Measurements from ENCODE around the gene BTBD17. TPM values are rescaled to one million over a fixed set of nuclear protein-coding genes. Genes with fewer than 3 reads are reported as not detected.
A peak's percentile ranks its signal among the peaks of the same experiment; 100 is the strongest.

Gene BTBD17
- polyA plus RNA-seq, 1 of the 3 experiments (the other 2 are of a cell fraction), result not detected

DNA sequence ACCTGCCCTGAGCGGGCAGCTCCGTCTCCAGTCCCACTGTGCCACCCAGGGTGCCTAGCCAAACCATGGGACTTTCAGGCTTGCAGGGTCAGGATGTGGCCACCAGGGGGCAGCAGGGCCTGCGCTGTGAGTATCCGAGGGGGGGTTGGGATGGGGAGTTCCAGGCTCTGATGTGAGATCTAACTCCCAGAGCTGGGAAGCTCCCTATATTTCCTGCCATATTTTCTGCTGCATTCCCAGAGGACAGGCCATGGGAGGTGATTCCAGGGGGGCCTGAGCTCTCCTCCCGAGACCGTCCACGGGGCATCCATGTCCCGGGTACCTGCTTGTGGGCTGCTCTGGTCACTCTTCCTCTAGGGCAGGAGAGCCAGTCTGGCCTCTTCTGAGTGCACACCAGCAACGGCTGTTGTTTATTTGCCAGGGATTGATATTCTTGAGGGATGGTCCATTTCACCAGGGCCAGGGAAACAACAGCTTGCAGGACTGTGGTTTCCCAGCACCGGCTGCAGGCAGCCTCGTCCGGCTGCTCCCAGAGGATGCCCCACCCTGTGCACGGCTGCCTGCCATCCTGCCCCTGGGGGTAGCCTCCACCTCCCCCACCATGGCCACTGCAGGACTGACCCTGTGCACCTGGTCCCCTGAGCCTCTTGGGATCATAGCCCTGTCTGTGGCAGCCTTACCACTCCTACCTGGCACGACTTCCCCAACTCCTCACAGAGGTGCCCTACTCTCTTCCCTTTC, 6.8 kb upstream of the BTBD17 start:
- Histone ChIP-seq H3F3A (replicated peaks; ENCODE audit: insufficient read depth) (no peaks in the 10 kb centered on the region), H4K20me1 (ENCODE audit: insufficient read depth) (no peaks in the 10 kb centered on the region), H3K9me2 (no peaks in the 10 kb centered on the region), H3K4me3 (ENCODE audit: low read depth in 2 of 2, low read length in 1 of 2) (no peak overlapping the region; a peak in 1 of 4 replicates), H3K4me1 (ENCODE audit: control insufficient read depth in 1 of 2, insufficient read depth in 2 of 2, low read depth in 1 of 2, low read length in 1 of 2) (peaks cover 0 to 5% of the 10 kb centered on the region in 2 experiments; a peak in 1 of 4 replicates), H3K79me2 (ENCODE audit: insufficient read depth) (no peaks in the 10 kb centered on the region), H3K27me3 (ENCODE audit: insufficient read depth) (no peaks in the 10 kb centered on the region), H3K9ac (no peak overlapping the region), H3K36me3 (replicated peaks in 1 of 2; ENCODE audit: control insufficient read depth in 1 of 2, insufficient read depth in 2 of 2, low read length in 1 of 2) (no peaks in the 10 kb centered on the region), H3K9me3 (no peaks in the 10 kb centered on the region), H3K27ac (ENCODE audit: low read depth in 2 of 2, low read length in 1 of 2) (no peak overlapping the region), H2AFZ (ENCODE audit: low read depth) (no peak overlapping the region), H3K4me2 (no peak overlapping the region)
- 34% methylated on average over 11 of the region's 14 CpGs for WGBS (ENCODE audit: low lambda C conversion rate)
- DNase-seq, result peak; percentile 95
- ChIA-PET POLR2A (no interaction called here), CTCF (interaction anchor here (0.5 to 13.1 kb wide), 93 partner anchors 8 to 1166 kb away, joined by 3 to 194 read pairs (median 5); partner anchors contain the start of genes CD300LB, CD300LD and TTYH2)
- TF ChIP-seq SMC3 (IDR thresholded peaks at IDR 0.05; ENCODE audit: low read depth, low read length) (peak; percentile 69; the same call in 1 of the 2 replicates), RAD21 (IDR thresholded peaks at IDR 0.05; ENCODE audit: low read length) (peak; percentile 72), MXI1 (IDR thresholded peaks at IDR 0.05; ENCODE audit: low read depth, low read length) (no peak), EZH2phosphoT487 (IDR thresholded peaks at IDR 0.05; ENCODE audit: borderline replicate concordance, low read depth) (no peak)
- TF ChIP-seq, protein P1, sequence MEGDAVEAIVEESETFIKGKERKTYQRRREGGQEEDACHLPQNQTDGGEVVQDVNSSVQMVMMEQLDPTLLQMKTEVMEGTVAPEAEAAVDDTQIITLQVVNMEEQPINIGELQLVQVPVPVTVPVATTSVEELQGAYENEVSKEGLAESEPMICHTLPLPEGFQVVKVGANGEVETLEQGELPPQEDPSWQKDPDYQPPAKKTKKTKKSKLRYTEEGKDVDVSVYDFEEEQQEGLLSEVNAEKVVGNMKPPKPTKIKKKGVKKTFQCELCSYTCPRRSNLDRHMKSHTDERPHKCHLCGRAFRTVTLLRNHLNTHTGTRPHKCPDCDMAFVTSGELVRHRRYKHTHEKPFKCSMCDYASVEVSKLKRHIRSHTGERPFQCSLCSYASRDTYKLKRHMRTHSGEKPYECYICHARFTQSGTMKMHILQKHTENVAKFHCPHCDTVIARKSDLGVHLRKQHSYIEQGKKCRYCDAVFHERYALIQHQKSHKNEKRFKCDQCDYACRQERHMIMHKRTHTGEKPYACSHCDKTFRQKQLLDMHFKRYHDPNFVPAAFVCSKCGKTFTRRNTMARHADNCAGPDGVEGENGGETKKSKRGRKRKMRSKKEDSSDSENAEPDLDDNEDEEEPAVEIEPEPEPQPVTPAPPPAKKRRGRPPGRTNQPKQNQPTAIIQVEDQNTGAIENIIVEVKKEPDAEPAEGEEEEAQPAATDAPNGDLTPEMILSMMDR (IDR thresholded peaks at IDR 0.05), result peak; percentile 63

DNA sequence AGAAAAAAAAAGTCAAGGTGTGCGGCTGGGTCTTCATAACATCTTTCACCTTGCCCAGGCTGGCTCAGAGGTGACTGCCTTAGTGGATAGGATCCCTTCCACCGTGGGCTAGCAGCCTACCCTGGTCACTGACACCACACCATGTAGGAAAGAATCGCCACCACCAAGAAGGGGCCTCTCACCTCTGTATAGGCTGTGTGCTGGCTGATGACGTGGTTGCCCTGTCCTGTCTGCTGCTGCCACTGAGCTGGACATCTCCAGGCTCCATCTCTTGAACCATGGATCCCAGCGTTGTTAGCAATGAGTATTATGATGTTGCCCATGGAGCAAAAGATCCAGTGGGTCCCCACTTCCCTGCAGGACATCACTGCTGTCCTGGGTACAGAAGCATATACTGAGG, 5.5 kb upstream of the BTBD17 start, which contains the start of gene GPR142:
Gene GPR142 (plus strand): TSS at position 301 of the 400 bp plus-strand sequence. CDS start 2,035 bp downstream, outside the sequence.
- CTCF ChIA-PET, result interaction anchor here (0.8 to 13.1 kb wide), 49 partner anchors 7 to 370 kb away, joined by 3 to 194 read pairs (median 7); partner anchors contain the start of genes CD300LB and CD300LD
- DNase-seq, result no peak
- no peak within 1 kb of the TSS for H3K27ac ChIP-seq (ENCODE audit: low read depth in 2 of 2, low read length in 1 of 2)
- H3K36me3 ChIP-seq (replicated peaks in 1 of 2; ENCODE audit: control insufficient read depth in 1 of 2, insufficient read depth in 2 of 2, low read length in 1 of 2), result no peaks in the 10 kb centered on the region
- POLR2A ChIA-PET, result no interaction called here
- no peak within 1 kb of the TSS; a peak in 1 of 4 replicates for H3K4me3 ChIP-seq (ENCODE audit: low read depth in 2 of 2, low read length in 1 of 2)
- WGBS (ENCODE audit: low lambda C conversion rate), result 41% methylated on average over 5 of the region's 5 CpGs
- no peaks in the 10 kb centered on the region for H3F3A ChIP-seq (replicated peaks; ENCODE audit: insufficient read depth)
- no peaks in the 10 kb centered on the region for H3K79me2 ChIP-seq (ENCODE audit: insufficient read depth)
- TF ChIP-seq EP300 (IDR thresholded peaks at IDR 0.05; ENCODE audit: borderline replicate concordance in 1 of 2, low read depth in 1 of 2, low read length in 1 of 2), result no peak
- no peak for TF ChIP-seq CHD2 (IDR thresholded peaks at IDR 0.05; ENCODE audit: low read length, partially characterized antibody)
- TF ChIP-seq RXRA (IDR thresholded peaks at IDR 0.05; ENCODE audit: borderline replicate concordance, low read depth), result no peak
- no peaks in the 10 kb centered on the region for H3K27me3 ChIP-seq (ENCODE audit: insufficient read depth)
- no peaks in the 10 kb centered on the region for H3K9me3 ChIP-seq
- no peaks in the 10 kb centered on the region for H4K20me1 ChIP-seq (ENCODE audit: insufficient read depth)
- H3K4me2 ChIP-seq, result no peak within 1 kb of the TSS
- no peaks in the 10 kb centered on the region for H3K9me2 ChIP-seq
- no peak within 1 kb of the TSS for H3K9ac ChIP-seq
- H2AFZ ChIP-seq (ENCODE audit: low read depth), result no peak within 1 kb of the TSS
- H3K4me1 ChIP-seq (ENCODE audit: control insufficient read depth in 1 of 2, insufficient read depth in 2 of 2, low read depth in 1 of 2, low read length in 1 of 2), result peaks cover 0 to 5% of the 10 kb centered on the region in 2 experiments; a peak in 1 of 4 replicates
